ENCODE results near the gene POU3F1. TPM values are rescaled to one million over a fixed set of nuclear protein-coding genes. Genes with fewer than 3 reads are reported as not detected.
A peak's percentile ranks its signal among the peaks of the same experiment; 100 is the strongest.

POU3F1 gene
- total and polyA plus RNA-seq, 10 of the 15 experiments (the other 5 are each of a cell fraction or from before 2014, with no cell fraction given), result 0.04 to 0.53 (median 0.10) TPM; not detected in 3

- no peak for TF ChIP-seq ZNF687 (IDR thresholded peaks at IDR 0.05)
- TF ChIP-seq ATF3 (IDR thresholded peaks at IDR 0.05; ENCODE audit: borderline replicate concordance, extremely low read depth, low read depth, low read length), result no peak
- TF ChIP-seq MAX (IDR thresholded peaks at IDR 0.05; ENCODE audit: low read depth, low read length), result no peak; the same call in 1 of the 2 replicates
- TF ChIP-seq ZSCAN29 (IDR thresholded peaks at IDR 0.05), result no peak
- no peak for TF ChIP-seq KDM1A (IDR thresholded peaks at IDR 0.05; ENCODE audit: borderline replicate concordance)
- no peak for TF ChIP-seq KAT2A (conservative IDR thresholded peaks at IDR 0.05; ENCODE audit: control insufficient read depth, low read depth, low read length)
- TF ChIP-seq KLF5 (IDR thresholded peaks at IDR 0.05; ENCODE audit: partially characterized antibody), result no peak
- TF ChIP-seq CHD1 (IDR thresholded peaks at IDR 0.05; ENCODE audit: low read depth, low read length), result no peak
- TF ChIP-seq TCF3 (IDR thresholded peaks at IDR 0.05; ENCODE audit: borderline replicate concordance, insufficient read depth, low read depth, low read length), result no peak
- TF ChIP-seq NR2C2 (IDR thresholded peaks at IDR 0.05; ENCODE audit: borderline replicate concordance, control insufficient read depth, insufficient read length, low read depth), result no peak
- no peak for TF ChIP-seq SMAD5 (IDR thresholded peaks at IDR 0.05; ENCODE audit: low read depth)
- no peak for TF ChIP-seq GABPA (IDR thresholded peaks at IDR 0.05; ENCODE audit: low read depth)
- TF ChIP-seq RFX5 (IDR thresholded peaks at IDR 0.05; ENCODE audit: low read depth, low read length), result no peak
- TF ChIP-seq CUX1 (IDR thresholded peaks at IDR 0.05; ENCODE audit: insufficient replicate concordance, low read depth, low read length), result no peak
- no peak for TF ChIP-seq SMARCA5 (IDR thresholded peaks at IDR 0.05)
- TF ChIP-seq HDAC6 (IDR thresholded peaks at IDR 0.05; ENCODE audit: unreplicated experiment), result no peak
- peak; percentile 43; the same call in 1 of the 2 replicates for TF ChIP-seq IRF4 (IDR thresholded peaks at IDR 0.05; ENCODE audit: low read depth, low read length)
- no peak for TF ChIP-seq TCF12 (IDR thresholded peaks at IDR 0.05; ENCODE audit: low read depth, low read length)
- TF ChIP-seq BMI1 (IDR thresholded peaks at IDR 0.05; ENCODE audit: borderline replicate concordance), result no peak
- TF ChIP-seq NBN (IDR thresholded peaks at IDR 0.05), result peak; percentile 74; the same call in 1 of the 2 replicates
Observed at GRCh38 chr1:38061883-38062328, 15.3 kb upstream of the POU3F1 start (continued).

All from GM12878 (cell line).